PC-3 (cell line): Measurements from ENCODE around the gene SOS1. TPM values are rescaled to one million over a fixed set of nuclear protein-coding genes. Genes with fewer than 3 reads are reported as not detected.

Experiments used
- ATAC-seq: fragments of 200-7000 bp; cut with Tn5 transposase; 2 replicates; pipeline ENCODE4 v1.9.1; 2020; ENCODE audit warnings: mild to moderate bottlenecking, moderate library complexity
- BruUV-seq: library from RNA; stranded (reverse); fragments of 400-500 nt; replicated peaks from 2 replicates; lab custom pipeline; 2021; lab: Mats Ljungman, UMichigan
- CTCF ChIA-PET: fragments of 300-600 bp; sonication (Branson Sonifier 250); formaldehyde crosslinking; loops from one replicate; lab custom pipeline; 2022; ENCODE audit warnings: antibody characterized with exemption; lab: Charles Lee
- POLR2A ChIA-PET: fragments of 300-600 bp; sonication (Branson Sonifier 250); formaldehyde crosslinking; loops from one replicate; lab custom pipeline; 2022; ENCODE audit warnings: antibody characterized with exemption; ENCODE audit not compliant: unreplicated experiment; lab: Charles Lee
- DNase-seq: peaks from one replicate; pipeline ENCODE4 v3.0.0-alpha.2; 2015
- H2AFZ ChIP-seq: fragments of 300-600 bp; sonication (generic); 2 replicates; pipeline ENCODE4 v1.6.0; 2016; ENCODE audit warnings: antibody characterized with exemption, low read length
- H3F3A ChIP-seq: fragments of 300-600 bp; sonication (generic); one replicate; pipeline ENCODE4 v1.6.0; 2017; ENCODE audit warnings: antibody characterized with exemption, low read length, control low read depth, mild to moderate bottlenecking; ENCODE audit not compliant: unreplicated experiment
- H3K27ac ChIP-seq: fragments of 300-600 bp; sonication (generic); 2 replicates; pipeline ENCODE4 v1.5.1; 2016; ENCODE audit warnings: mild to moderate bottlenecking, low read length
- H3K27me3 ChIP-seq: fragments of 300-600 bp; sonication (generic); 2 replicates; pipeline ENCODE4 v1.6.1; 2016; ENCODE audit warnings: low read length, mixed read lengths
- H3K36me3 ChIP-seq: fragments of 300-600 bp; sonication (generic); 2 replicates; pipeline ENCODE4 v1.6.1; 2016; ENCODE audit warnings: low read depth, mixed run types, low read length, mixed read lengths
- H3K4me1 ChIP-seq: fragments of 300-600 bp; sonication (generic); 2 replicates; pipeline ENCODE4 v1.5.1; 2016; ENCODE audit warnings: low read length; ENCODE audit not compliant: insufficient read depth
- H3K4me2 ChIP-seq: fragments of 300-600 bp; sonication (generic); 2 replicates; pipeline ENCODE4 v1.6.0; 2016; ENCODE audit warnings: low read length
- H3K4me3 ChIP-seq: fragments of 300-600 bp; sonication (generic); 2 replicates; pipeline ENCODE4 v1.5.1; 2016; ENCODE audit warnings: mild to moderate bottlenecking, low read length, mixed read lengths
- H3K79me2 ChIP-seq: fragments of 300-600 bp; sonication (generic); 2 replicates; pipeline ENCODE4 v1.6.1; 2017; ENCODE audit warnings: low read length, mixed read lengths
- H3K9ac ChIP-seq: fragments of 300-600 bp; sonication (generic); 2 replicates; pipeline ENCODE4 v1.6.0; 2016; ENCODE audit warnings: mild to moderate bottlenecking, low read length
- H3K9me2 ChIP-seq: fragments of 300-600 bp; sonication (generic); replicated peaks from 2 replicates; pipeline ENCODE4 v1.6.1; 2016; ENCODE audit warnings: mixed run types, low read length, mixed read lengths
- H3K9me3 ChIP-seq: fragments of 300-600 bp; sonication (generic); 2 replicates; pipeline ENCODE4 v1.6.1; 2016; ENCODE audit warnings: low read length, mixed read lengths
- H4K20me1 ChIP-seq: fragments of 300-600 bp; sonication (generic); 2 replicates; pipeline ENCODE4 v1.6.1; 2016; ENCODE audit warnings: low read length, mixed read lengths
- CTCF ChIP-seq: fragments of 300-600 bp; sonication (generic); conservative IDR thresholded peaks from 2 replicates; pipeline ENCODE4 v1.5.1; 2017; ENCODE audit warnings: antibody characterized with exemption, low read depth, mild to moderate bottlenecking, low read length
- EZH2 ChIP-seq: fragments of 300-600 bp; sonication (generic); IDR thresholded peaks from one replicate; pipeline ENCODE4 v1.6.1; 2017; ENCODE audit warnings: antibody characterized with exemption, mild to moderate bottlenecking, low read length; ENCODE audit not compliant: unreplicated experiment
- EZH2phosphoT487 ChIP-seq: fragments of 300-600 bp; sonication (generic); IDR thresholded peaks from 2 replicates; pipeline ENCODE4 v1.6.1; 2018; ENCODE audit warnings: mild to moderate bottlenecking, antibody characterized with exemption, low read length, borderline replicate concordance
- intact Hi-C: fragments of 100-400 bp; cut with micrococcal nuclease; formaldehyde crosslinking; loops from 2 replicates; pipeline ENCODE4 v1.9.0; 2023
- total RNA-seq: library from RNA; depleted of rRNA; stranded (reverse); fragments of >200 nt; gene quantifications from 2 replicates; pipeline ENCODE4 v1.2.3, GENCODE V29; 2014

SOS1 gene
- total RNA-seq, 1 experiment from 2014 or later, result 9.7 TPM

GRCh38 chr2:39091543-39091942 is 29.3 kb downstream of the SOS1 start:
- no peaks in the 10 kb centered on the region for H3K36me3 ChIP-seq
- no peaks in the 10 kb centered on the region for H3K9me2 ChIP-seq
- BruUV-seq, result no TSS peak
- no peak overlapping the region for H3K4me2 ChIP-seq
- CTCF ChIA-PET, result no interaction called here
- H3K4me3 ChIP-seq, result no peak overlapping the region
- peaks cover 13% of the 10 kb centered on the region for H3K4me1 ChIP-seq
- TF ChIP-seq EZH2 (no peak), EZH2phosphoT487 (no peak), CTCF (no peak)
- DNase-seq (no peak), ATAC-seq (no peak)
- H3K27ac ChIP-seq, result no peak overlapping the region
- 0 out of 2 replicates have a peak, but pooled peaks cover 9% of the 10 kb centered on the region for H4K20me1 ChIP-seq
- POLR2A ChIA-PET, result no interaction called here
- no peak overlapping the region for H3K9ac ChIP-seq
- peaks cover 61% of the 10 kb centered on the region for H3K79me2 ChIP-seq
- H3F3A ChIP-seq, result no peaks in the 10 kb centered on the region
- H3K9me3 ChIP-seq, result no peaks in the 10 kb centered on the region
- H3K27me3 ChIP-seq, result no peaks in the 10 kb centered on the region
- H2AFZ ChIP-seq, result no peak overlapping the region
- intact Hi-C loops, result no loop called here

- TF ChIP-seq EZH2 (no peak), EZH2phosphoT487 (no peak), CTCF (no peak)
- H3K9me2 ChIP-seq, result no peaks in the 10 kb centered on the region
- no peak overlapping the region for H3K4me2 ChIP-seq
- no peak overlapping the region for H3K9ac ChIP-seq
- intact Hi-C loops, result no loop called here
- H3K79me2 ChIP-seq, result peaks cover 62% of the 10 kb centered on the region
- H3K4me1 ChIP-seq, result peaks cover 13% of the 10 kb centered on the region
- no TSS peak for BruUV-seq
- H4K20me1 ChIP-seq, result 0 out of 2 replicates have a peak, but pooled peaks cover 9% of the 10 kb centered on the region
- H3K27me3 ChIP-seq, result no peaks in the 10 kb centered on the region
- H2AFZ ChIP-seq, result no peak overlapping the region
- no peak overlapping the region for H3K4me3 ChIP-seq
- DNase-seq (no peak), ATAC-seq (no peak)
- H3K27ac ChIP-seq, result no peak overlapping the region
- CTCF ChIA-PET, result no interaction called here
- H3K36me3 ChIP-seq, result no peaks in the 10 kb centered on the region
- no peaks in the 10 kb centered on the region for H3K9me3 ChIP-seq
- no peaks in the 10 kb centered on the region for H3F3A ChIP-seq
- POLR2A ChIA-PET, result no interaction called here
These were observed 29.8 kb downstream of the SOS1 start for GRCh38 chr2:39091063-39091462.

GRCh38 chr2:39080152-39080551 is 40.7 kb downstream of the SOS1 start:
- H3K36me3 ChIP-seq, result no peaks in the 10 kb centered on the region
- ATAC-seq, result no peak
- H3K9me2 ChIP-seq, result no peaks in the 10 kb centered on the region
- DNase-seq, result no peak
- TF ChIP-seq CTCF, result no peak
- TF ChIP-seq EZH2, result no peak
- TF ChIP-seq EZH2phosphoT487, result no peak
- H3K4me2 ChIP-seq, result no peak overlapping the region
- BruUV-seq, result no TSS peak
- no peaks in the 10 kb centered on the region for H3K27me3 ChIP-seq
- H3K27ac ChIP-seq, result no peak overlapping the region
- no peak overlapping the region for H3K4me3 ChIP-seq
- intact Hi-C loops, result no loop called here
- H3K4me1 ChIP-seq, result no peaks in the 10 kb centered on the region
- POLR2A ChIA-PET, result no interaction called here
- no peaks in the 10 kb centered on the region for H3F3A ChIP-seq
- CTCF ChIA-PET, result no interaction called here
- H3K9ac ChIP-seq, result no peak overlapping the region
- H3K9me3 ChIP-seq, result no peaks in the 10 kb centered on the region
- peaks cover 30% of the 10 kb centered on the region for H3K79me2 ChIP-seq
- no peak overlapping the region for H2AFZ ChIP-seq
- H4K20me1 ChIP-seq, result no peaks in the 10 kb centered on the region
